D341Med (cell line): ENCODE measurements around the gene DGCR8.

Experiments
- DNase-seq: peaks from one replicate; pipeline ENCODE4 v3.0.0; 2012; ENCODE audit warnings: low spot score

DGCR8 gene

DNA sequence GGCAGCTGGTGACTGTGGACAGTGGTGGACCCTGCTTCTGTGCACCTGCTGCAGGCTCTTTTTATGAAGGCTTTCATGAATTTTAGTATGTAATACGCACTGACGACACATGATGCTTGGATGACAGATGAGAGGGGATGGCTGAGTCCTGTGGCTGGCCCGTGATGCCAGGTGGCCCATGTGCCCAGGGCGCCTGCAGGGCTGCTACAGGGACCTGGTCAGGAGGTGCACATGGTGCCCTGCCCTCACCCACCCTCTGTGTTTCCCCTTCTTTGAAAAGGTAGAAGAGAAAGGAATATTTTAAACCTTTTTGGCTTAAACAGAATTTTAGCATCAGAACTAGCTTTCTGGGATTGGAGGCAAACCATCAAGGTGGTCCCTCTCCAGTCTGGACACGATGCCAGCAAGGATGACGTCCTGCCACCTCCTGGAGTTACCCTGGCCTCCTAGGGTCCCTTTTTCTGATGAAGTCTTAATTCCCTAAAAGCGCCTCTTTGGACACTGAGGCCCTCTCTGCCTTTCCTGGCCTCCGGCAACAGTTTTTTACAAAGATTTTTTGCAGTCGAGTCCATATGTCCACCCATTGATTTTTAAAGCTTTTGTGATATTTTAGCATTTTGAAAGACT is 30.4 kb downstream of the DGCR8 start:
- DNase-seq = no peak

DNA sequence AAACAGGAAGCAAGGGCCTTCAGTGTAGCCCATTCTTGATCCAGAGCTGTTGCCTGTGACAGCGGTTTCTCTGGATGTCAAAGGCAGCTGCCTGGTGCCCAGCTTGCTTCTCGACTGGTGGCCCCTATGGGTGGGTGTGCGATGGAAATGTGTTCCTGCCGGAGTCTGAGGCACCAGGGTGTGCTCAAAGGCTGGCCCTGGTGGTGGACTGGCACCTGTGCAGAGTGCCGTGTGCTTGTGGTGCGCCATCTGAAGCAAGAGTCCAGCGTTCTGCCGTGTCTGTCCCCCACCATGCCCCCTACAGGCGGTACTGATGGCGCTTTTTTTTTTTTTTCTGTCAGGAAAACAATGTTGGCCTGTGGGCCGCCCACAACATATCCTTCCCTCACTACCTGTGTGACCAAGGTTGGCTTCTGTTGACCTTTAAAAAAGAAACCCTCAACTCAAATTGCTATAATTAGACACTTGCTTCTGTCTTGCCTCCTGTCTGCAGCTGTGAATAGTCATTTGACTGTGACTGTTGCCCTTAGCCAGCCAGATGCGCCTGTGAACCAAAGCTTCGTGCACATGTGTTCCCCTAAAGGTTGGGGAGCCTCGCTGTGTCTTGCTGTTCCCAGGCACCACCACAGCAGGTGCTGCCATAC is 31.1 kb downstream of the DGCR8 start:
- peak; percentile 78 for DNase-seq

DNA sequence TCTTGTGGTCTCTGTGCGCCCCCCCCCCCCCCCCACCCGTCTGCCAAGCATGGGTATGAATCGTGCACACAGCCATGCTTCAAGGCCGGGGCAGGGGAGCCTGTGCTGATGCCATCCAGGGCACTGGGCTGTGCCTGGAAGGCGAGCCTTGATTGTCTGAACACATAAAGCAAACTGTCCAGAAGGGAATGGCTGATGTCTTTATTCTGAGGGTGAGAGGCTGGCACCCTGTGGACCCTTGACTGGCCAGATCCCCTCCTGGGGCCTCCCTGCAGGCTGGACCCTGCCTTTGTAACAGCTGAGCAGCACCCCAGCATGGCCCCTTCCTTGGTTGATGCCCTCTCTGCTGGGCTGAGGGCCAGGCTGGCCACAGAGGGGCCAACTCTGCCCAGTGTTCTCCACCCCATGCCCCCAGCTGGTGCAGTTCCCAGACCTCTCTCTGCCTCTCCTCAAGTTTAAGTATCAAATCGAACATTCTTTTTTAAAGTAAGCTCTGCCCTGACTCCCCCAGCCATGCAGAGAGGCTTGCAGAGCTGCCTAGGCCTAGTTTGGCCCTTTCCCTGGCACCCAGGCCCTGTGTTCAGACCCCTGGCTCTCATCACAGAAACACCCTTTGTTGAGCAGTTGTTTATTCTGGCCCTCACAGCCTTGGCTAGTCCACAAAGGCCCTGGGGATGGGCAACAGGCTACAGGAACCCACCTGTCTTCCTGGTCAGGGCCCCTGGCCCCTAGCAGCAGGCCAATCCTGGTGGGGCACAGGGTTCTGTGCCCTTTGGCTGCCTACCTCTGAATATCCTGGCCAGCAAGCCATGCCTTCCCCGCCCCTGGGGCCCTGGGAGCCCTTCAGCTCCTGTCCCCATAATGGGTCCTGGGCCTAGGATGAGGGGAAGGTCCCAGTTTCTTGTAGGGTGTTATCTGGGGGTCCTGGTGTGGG is 31.9 kb downstream of the DGCR8 start:
- DNase-seq = no peak

DNA sequence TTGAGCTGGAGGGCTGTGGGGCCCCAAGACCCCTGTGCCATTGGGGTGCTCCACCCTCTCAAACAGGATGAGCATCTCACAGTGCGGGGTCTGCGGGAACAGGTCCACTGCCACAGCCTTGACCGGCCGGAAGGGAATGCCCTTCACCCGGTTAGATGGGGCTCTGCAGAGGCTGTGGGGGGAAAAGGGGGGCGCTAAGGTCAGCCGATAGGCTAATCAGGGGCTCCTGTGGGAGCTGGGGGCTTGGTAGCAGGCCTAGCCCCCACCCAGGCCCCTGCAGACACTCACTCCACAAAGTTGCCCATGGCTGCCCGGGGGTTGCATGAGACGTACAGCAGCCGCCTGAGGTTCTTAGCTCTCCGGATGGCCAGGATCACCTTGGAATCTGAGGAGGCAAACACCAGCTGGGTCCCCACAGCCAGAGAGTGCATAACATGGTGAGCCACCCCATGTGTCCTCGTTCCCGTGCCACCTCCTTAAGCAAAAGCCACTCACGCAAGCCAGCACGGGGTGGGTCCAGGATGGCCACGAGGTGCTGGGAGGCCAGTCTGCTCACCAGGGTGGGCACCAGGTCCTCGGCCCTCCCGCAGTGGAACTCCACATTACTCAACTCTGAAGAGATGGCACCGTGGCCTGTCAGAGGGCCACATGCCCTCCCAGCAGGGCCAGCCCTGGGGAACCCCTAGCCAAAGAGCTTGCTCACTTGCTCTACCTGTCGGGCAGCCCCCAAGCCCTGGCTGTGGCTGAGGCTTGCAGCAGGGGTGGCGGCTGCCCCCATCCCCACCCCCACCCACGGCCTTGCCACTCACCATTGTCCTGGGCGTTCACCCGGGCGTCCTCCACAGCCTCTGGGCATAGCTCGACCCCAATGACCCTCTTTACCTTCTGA is 32.8 kb downstream of the DGCR8 start:
- no peak for DNase-seq

DNA sequence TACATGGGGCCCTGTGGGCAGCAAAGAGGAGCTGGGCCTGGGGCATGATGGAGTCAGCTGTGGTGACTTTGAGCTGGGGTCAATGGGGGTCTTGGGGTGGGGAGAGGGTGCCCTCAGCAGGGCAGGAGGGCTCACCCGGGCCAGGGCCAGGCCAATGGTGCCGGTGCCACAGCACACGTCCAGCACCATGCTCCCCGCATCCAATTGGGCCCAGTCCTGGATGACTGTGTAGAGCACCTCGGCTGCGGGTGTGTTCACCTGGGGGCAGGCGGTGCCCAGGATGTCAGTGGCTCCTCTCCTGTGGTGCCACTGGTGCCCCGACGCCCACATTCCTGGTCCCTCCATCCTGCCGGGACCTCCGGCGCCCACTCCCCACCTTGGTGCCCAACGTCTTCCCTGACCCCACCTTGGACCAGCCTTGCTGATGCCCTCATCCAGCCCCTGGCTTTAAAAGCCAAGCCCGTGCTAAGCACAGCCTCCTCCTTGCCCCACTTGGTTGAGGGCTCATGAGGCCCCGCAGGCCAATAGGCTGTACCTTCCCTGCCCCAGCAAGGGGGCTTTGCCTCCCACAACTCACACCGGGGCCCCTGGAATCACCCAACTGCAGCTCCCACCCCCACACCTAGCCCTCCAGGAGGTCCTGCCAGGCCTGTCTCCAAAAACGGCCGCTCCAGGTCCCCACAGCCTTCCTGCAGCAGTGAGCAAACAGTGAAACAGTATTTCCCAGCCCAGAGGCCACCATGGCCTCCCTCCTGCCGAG is 33.7 kb downstream of the DGCR8 start:
- no peak for DNase-seq

DNA sequence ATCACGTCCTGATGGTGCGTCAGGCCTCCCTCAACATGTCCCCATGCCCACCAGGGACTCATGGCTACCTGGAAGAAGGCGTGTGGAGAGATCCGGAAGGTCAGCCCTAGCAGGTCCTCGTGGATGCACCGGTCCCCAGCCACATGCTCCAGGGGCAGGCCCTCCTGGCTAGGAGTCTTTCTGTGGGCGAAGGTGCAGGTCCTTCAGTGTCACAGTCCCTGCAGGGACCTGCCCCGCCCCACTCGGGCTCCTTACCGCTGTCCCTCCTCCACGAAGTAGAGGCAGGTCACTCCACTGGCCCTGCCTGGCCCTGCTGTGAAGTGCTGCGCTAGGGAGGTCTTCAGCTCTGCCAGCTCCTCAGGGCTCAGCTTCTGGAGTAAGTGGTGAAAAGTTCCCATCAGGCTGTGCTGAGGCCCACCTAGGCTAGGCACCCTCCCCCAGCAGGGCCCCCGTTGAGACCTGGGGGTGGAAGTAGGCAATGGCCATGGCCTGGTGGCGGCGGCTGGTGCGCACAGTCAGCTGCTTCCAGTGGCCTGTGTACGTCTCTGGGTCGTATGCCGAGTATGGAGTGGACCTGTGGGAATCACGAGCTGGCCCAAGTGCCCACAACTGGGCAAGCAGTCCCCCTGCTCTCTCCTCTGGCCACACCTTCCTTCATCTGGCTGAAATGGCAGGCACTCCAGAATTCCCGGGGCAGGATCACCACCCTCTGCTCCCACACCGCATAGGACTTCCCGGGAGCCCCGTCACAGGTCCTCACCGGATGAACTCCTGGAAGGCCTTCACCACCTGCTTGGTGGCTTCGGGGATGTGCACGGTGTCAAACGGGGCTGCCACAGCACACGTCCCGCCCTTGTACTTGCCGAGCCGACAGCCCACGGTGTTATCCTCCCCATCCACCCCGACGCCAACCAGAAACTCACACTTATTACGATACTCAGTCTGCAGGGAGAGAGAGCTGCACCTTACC is 34.8 kb downstream of the DGCR8 start:
- no peak for DNase-seq

DNA sequence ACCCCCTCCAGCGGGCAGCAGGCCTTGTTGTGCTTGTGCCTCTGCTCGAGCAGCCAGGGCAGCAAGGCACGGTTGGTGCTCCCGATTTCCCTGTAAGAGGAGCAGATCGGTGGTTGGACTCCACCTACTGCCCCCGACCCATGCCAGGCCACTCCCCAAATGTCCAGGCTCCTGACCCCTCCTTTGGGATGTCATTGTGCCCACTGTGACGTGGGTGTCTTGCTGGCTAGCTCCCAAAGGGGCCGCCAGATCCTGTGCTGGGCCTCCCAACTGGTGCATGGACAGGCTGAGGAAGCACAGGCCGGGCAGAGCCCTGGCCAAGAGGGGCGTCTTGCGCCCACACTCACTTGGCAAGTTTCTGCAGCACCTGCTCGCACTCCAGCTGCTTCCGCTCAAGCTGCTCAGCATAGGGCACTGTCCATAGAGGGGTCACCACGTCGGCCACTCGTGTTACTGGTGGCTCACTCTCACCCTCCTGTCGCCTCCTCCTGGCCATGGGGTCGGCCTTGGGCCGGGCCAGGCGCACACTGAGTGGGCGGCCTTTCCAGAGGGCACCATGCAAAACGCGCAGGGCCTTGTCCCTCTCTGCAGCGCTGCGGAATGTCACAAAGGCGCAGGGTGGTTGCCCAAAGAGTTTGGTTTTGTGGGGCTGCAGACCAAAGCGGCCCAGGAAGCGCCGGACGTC is 35.8 kb downstream of the DGCR8 start, which contains the start of gene RANBP1:
RANBP1 (plus strand) TSS at position 414 of the 685 bp plus-strand sequence; CDS start at position 495, 81 bp downstream.
- no peak for DNase-seq

DNA sequence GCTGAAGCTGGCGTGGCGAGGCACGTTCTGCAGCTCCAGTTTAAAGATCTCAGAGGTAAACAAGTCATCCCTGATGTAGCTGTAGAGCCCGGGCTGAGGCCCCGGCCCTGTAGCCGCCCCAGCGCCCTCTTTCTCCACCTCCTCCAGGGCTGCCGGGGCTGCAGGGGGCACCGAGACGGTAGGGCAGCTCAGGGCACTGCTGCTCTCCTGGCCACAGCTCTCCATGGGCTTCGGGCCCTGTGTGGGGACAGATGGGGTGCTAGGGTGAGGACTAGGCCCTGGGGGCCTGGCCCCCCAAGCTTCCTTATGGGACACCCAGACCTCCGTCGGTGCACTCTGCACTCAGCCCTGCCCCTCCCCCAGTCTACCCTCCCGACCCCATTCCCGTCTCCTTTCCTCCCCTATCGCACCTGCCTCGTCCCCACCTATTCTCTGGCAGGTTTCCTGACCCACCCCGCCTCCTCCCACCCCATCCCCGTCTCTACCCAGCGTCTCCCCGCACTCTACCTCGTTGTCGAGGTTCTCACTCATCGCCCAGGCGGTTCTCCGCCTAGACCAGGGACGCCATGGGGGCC is 36.4 kb downstream of the DGCR8 start:
- DNase-seq = no peak

DNA sequence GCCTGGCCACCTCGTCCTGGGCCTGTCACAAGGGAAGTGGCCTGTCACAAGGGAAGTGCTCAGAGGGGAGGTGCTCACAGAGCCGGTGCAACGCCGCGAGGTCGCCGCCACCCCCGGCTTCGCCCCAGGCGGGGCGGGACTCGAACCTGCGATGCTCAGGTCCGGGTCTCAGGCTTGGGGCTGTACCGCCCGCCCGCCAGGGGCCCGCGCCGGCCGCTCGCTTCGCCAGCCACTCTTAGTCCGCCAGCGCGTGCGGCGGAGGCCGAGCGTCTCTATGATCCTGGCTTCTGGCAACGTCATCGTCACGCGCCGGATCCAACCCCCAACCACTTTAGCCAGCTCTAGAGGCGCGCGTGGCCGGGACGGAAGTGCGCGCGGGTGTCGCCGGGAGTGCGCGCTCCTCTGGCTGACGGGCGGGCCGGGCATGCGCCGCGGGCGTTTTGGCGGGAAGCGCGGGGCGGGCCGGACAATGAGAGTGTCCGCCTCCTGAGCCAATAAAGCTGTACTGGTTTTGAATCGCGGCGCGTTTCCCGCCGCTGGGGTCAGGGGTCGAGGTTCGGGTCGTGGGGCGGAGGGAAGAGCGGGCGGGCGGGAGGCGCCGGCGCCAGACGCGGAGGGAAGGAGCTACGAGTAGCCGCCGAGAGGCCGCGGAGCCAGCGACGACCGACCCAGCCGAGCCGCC is 37.1 kb downstream of the DGCR8 start, which contains the start of gene TRMT2A:
TRMT2A (minus strand) TSS at position 276 of the 682 bp plus-strand sequence. CDS start 320 bp downstream, outside the sequence.
- peak; percentile 99 for DNase-seq

DNA sequence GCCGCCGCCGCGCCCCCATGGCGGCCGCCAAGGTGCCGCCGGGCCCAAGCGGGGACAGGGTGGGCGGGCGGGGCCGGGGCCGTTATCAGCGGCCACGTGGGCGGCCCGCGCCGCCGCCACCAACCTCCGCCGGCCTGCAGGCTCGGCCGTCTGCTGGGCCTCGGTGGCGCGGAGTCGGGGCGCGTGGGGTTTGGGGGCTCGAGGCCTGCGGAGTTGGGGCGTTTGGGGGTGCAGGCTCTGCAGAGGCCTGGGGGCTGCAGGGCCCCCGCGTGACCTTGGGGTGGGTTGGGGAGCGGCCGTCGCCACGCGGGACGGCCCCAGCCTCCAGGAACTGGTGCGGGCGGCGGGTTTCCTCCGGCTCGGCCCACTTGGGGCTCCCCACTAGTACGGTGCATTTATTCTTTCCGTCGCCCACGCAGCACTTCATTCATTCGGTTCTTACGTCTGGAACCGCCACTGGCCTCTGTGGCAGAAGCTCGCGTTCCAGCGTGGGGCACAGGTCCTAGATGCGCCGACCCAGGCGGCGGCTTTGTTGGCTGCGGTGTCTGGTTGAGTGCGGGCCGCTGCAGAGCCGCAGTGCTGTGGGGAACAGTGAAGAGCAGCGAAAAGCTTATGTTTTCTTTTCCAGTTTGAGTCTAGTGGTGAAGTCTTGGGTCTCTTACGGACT is 37.7 kb downstream of the DGCR8 start:
- DNase-seq = peak; percentile 64

DNA sequence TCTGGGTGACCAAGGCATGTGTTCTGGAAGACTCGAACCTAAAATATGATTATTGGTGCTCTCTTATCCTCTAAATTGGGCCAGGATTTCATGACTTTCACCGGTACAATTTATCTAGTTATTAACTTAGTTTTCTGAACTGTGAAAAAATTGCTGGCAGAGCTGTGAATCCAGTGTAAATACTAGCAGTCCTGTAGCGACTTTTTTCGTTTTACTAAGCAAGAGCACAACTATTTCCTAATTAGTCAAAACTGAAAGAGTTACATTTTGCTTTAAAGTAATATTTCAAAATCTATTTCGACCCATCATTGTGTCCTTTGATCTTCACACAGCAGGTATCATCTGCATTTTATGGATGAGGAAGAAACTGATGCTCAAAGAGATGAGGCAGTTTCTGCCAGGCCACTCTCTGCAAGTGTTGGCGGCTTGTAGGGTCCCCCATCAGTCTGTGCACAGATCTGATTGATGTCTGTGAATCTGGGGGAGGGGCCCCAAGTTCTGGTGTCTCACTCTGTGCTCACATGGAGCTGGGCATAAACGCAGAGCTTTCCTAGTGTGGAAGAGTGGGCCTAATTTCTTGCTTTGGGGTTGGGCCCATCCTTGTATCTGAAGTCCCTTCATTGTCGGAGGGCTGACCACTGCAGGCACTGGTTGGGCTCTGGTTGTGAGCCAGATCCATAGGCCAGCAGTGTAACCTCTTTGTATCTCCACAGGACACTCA is 38.4 kb downstream of the DGCR8 start:
- no peak for DNase-seq

DNA sequence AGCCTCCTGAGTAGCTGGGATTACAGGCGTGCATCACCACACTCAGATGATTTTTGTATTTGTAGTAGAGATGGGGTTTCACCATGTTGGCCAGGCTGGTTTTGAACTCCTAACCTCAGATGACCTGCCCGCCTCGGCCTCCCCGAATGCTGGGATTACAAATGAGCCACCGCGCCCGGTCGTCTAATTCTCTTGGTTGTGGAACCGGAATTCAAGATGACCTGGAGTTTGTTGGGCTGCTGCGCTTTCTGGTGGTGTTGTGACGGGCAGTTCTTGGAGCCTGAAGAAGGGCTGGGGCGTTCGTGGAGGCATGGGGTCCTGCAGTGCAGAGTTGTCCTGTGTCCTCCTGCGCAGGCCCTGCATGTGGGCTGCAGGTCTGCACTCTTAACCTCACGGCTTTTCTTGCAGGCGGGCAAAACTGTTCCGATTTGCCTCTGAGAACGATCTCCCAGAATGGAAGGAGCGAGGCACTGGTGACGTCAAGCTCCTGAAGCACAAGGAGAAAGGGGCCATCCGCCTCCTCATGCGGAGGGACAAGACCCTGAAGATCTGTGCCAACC is 41.9 kb downstream of the DGCR8 start:
- no peak for DNase-seq

DNA sequence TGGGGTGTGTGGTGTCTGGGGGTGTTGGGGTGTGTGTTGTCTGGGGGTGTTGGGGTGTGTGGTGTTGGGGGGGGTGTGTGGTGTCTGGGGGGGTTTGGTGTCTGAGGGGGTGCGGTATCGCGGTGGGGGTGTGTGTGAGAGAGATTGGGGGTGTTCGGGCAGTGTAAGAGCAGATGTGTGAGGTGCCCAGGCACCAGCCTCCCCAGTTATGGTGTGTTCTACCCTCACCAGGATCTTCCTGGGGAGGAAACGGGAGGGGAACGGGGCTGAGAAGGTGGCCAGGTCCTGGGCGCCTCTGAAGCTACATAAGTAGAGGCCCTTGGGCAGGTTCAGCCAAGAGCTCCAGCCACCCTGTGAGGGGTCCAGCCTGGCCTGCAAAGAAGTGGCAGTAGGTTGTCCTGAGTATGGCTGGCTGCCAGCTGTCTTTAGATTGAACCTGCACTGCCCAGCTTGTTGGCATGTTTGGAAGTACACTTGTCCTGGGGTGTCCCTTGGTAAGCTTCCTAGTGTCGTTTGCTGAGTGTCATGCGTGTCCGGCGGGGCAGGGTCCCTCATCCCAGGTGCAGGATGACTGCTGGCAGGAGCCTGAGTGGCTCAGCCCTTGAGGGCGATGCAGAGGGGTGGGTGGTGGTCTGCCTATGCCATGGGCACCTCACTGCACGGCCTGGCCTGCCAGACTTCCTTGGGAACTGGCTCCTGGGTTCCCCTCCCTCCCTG is 43.5 kb downstream of the DGCR8 start:
- DNase-seq = no peak

DNA sequence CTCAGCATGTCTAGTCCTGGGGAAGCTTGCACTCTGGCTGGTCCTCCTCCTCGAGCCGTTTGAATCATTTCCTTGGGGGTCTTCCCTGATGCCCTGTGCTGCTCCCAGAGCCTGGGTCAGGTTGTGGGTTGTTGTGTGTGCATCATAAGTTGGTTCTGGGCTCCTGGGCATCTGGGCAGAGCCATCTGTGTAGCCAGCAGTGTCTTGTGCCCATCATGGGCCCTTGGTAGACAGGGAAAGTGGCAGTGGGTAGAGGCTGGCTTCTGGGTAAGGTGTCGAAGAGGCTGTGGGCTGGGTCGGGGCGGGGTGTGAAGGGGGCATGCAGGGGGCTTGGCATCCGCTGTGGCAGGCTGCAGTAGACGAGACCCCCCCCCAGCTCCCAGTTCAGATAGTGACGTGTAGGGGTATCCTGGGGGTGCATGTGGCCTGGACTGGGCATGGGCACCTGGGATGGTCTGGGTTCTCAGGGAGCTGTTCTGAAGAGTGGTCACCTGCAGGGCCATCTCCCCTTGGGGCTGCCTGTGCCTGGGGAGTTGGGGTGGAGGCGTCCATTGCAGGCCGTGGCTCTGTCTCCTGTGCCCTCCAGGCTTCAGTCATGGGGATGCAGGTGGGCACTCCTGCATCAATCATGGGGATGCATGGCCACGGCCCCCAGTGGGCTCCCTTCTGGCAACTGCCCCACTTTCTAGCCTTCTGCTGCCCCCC is 44.2 kb downstream of the DGCR8 start:
- DNase-seq = no peak
